ENCODE results near the gene AASDH. TPM values are rescaled to one million over a fixed set of nuclear protein-coding genes. Genes with fewer than 3 reads are reported as not detected.

Gene AASDH
- total RNA-seq, 1 donor from 2014 or later: 12.9 TPM

DNA sequence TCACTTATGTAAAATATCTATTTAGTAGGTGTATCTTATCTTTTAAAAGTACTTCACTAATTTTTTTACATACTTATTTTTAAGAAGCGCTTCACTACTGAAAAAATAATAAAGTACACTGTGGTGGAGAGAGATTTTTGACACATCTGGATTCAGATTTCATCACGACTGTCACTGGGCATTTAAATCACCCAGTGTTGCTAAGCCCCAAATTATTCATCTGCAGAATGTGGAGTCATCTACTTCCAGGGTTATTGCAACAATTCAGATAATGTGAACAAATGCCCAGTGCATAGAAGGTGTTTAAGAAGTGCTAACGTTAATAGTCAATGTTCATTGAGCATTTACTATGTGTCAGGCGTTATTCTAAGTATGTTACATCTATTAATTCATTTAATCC lies 41.8 kb downstream of the AASDH start:
- FAIRE-seq: no peak
- Histone ChIP-seq H3K36me3 (ENCODE audit: control insufficient read depth, insufficient read depth, low read length) (peaks cover 2% of the 10 kb centered on the region), H3K27me3 (ENCODE audit: control insufficient read depth, insufficient read depth, low read length) (no peaks in the 10 kb centered on the region), H3K4me3 (ENCODE audit: low read depth, low read length) (no peak overlapping the region)
- DNase-seq (ENCODE audit: low read depth): no peak
- TF ChIP-seq, protein P1, sequence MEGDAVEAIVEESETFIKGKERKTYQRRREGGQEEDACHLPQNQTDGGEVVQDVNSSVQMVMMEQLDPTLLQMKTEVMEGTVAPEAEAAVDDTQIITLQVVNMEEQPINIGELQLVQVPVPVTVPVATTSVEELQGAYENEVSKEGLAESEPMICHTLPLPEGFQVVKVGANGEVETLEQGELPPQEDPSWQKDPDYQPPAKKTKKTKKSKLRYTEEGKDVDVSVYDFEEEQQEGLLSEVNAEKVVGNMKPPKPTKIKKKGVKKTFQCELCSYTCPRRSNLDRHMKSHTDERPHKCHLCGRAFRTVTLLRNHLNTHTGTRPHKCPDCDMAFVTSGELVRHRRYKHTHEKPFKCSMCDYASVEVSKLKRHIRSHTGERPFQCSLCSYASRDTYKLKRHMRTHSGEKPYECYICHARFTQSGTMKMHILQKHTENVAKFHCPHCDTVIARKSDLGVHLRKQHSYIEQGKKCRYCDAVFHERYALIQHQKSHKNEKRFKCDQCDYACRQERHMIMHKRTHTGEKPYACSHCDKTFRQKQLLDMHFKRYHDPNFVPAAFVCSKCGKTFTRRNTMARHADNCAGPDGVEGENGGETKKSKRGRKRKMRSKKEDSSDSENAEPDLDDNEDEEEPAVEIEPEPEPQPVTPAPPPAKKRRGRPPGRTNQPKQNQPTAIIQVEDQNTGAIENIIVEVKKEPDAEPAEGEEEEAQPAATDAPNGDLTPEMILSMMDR (IDR thresholded peaks at IDR 0.05; ENCODE audit: insufficient read depth, low read length, severe bottlenecking): no peak

DNA sequence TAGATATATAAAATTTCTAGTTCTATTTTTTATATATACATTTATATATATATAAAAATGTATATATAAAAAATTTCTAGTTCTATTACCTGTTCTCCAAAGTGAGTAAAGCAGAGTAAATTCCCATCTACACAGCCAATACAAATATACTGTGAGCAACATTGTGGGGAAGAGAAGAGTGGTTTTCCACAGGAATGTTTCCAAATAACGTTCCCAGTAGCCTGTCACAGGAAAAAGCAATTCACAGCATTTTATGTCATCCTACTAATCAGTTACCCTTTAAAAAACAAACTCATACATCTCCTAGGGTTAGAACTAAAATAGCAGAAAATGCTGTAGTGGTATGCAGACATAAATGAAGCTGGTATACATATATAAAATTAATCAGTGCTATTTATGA lies 44.5 kb downstream of the AASDH start:
- no peak overlapping the region for H3K4me3 ChIP-seq (ENCODE audit: low read depth, low read length)
- DNase-seq (ENCODE audit: low read depth) (no peak), FAIRE-seq (no peak)
- no peaks in the 10 kb centered on the region for H3K36me3 ChIP-seq (ENCODE audit: control insufficient read depth, insufficient read depth, low read length)
- H3K27me3 ChIP-seq (ENCODE audit: control insufficient read depth, insufficient read depth, low read length): no peaks in the 10 kb centered on the region
- TF ChIP-seq, protein P1 (IDR thresholded peaks at IDR 0.05; ENCODE audit: insufficient read depth, low read length, severe bottlenecking): no peak

DNA sequence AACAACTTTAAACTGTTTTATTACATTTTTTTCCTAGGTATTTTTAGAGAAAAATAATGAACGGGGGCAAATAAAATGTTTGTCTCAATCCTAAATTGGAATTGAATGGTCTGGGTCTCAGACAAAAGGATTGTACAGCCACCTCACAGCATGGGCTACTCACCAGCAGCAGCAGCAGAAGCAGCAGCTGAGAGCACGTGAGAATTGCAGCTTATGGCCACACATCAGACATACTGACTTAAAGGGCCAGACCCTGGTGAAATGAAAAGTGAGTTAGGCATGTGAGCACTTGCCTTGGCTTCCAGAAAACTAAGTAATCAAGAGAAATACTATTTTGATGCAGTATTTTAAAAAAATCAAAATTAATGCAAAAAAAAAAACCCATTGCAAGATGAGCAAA lies 56.6 kb downstream of the AASDH start:
- TF ChIP-seq, protein P1 (IDR thresholded peaks at IDR 0.05; ENCODE audit: insufficient read depth, low read length, severe bottlenecking): no peak

DNA sequence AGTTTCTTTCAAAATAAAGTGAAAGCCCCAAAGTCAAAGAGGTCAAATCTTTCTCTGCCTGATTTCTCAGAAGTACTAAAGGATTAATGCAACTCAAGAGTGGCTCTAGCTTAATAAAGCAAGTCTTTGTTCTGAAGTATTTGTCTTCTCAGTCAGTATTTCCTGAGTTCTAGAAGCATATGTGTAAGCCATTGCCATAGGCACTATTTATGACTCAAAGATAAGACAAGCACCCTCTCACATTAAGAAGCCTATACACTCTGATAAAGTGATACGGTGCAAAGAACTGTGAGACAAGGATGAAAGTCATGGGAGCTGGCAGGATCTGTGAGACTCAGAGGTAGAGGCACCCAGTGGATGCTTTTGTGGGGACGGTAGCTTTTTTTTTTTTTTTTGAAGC lies 60.9 kb downstream of the AASDH start:
- Histone ChIP-seq H3K36me3 (ENCODE audit: control insufficient read depth, insufficient read depth, low read length) (no peaks in the 10 kb centered on the region), H3K4me3 (ENCODE audit: low read depth, low read length) (no peak overlapping the region), H3K27me3 (ENCODE audit: control insufficient read depth, insufficient read depth, low read length) (peaks cover 3% of the 10 kb centered on the region)
- DNase-seq (ENCODE audit: low read depth): peak; percentile 77
- TF ChIP-seq, protein P1 (IDR thresholded peaks at IDR 0.05; ENCODE audit: insufficient read depth, low read length, severe bottlenecking): no peak
- FAIRE-seq: no peak

More for the DNA sequence above, 56.6 kb downstream of the AASDH start:
- Histone ChIP-seq H3K27me3 (ENCODE audit: control insufficient read depth, insufficient read depth, low read length) (no peaks in the 10 kb centered on the region), H3K36me3 (ENCODE audit: control insufficient read depth, insufficient read depth, low read length) (no peaks in the 10 kb centered on the region), H3K4me3 (ENCODE audit: low read depth, low read length) (no peak overlapping the region)
- DNase-seq (ENCODE audit: low read depth): peak; percentile 14
- FAIRE-seq: no peak

DNA sequence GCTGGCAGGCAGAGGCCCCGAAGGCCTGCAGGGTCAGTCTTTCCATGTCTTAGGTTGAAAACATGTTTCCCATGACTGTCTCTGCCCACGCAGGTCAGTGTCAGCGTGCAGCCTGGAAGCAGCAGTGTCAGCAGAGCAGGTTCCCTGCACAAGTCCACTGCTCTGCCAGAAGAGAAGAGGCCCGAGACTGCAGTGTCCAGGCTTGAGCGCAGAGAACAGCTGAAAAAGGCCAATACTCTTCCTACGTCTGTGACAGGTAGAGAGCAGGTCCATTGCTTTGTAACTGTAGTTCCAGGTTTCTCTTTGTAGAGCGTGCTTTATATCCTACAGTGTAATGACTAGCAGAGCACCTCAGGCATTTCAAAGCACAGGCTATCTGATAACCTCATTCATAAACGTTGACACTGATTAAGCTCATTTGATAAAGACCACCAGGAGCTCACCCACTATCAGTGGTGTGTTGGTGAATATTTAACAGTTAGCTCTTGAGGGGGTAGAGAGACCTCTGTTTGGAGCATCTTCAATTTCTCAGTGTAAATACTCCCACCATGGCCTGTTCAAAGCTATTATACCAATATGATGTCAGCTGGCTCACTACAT lies 63.2 kb downstream of the AASDH start:
- FAIRE-seq: no peak
- Histone ChIP-seq H3K27me3 (ENCODE audit: control insufficient read depth, insufficient read depth, low read length) (peaks cover 3% of the 10 kb centered on the region), H3K4me3 (ENCODE audit: low read depth, low read length) (no peak overlapping the region), H3K36me3 (ENCODE audit: control insufficient read depth, insufficient read depth, low read length) (no peaks in the 10 kb centered on the region)
- DNase-seq (ENCODE audit: low read depth): no peak
- TF ChIP-seq, protein P1 (IDR thresholded peaks at IDR 0.05; ENCODE audit: insufficient read depth, low read length, severe bottlenecking): no peak

DNA sequence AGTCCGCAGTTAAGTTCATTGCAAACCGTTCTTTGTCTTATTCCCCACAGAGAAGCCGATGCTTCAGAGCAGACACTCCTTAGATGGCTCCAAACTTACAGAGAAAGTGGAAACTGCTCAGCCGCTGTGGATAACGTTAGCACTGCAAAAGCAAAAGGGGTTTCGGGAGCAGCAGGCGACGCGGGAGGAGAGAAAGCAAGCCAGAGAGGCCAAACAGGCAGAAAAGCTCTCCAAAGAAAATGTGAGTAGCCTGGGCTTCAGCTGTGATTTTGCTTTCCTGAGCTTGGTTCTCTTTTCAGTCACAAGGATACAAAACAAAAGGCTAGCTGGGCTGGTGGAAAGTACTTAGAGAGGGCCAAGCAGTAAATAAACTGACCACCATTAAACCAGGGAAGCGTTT lies 64.0 kb downstream of the AASDH start:
- TF ChIP-seq, protein P1 (IDR thresholded peaks at IDR 0.05; ENCODE audit: insufficient read depth, low read length, severe bottlenecking): no peak
- Histone ChIP-seq H3K4me3 (ENCODE audit: low read depth, low read length) (no peak overlapping the region), H3K36me3 (ENCODE audit: control insufficient read depth, insufficient read depth, low read length) (no peaks in the 10 kb centered on the region), H3K27me3 (ENCODE audit: control insufficient read depth, insufficient read depth, low read length) (peaks cover 3% of the 10 kb centered on the region)
- DNase-seq (ENCODE audit: low read depth) (no peak), FAIRE-seq (no peak)

Data from bronchial epithelial cell (primary cell).